Prostate gland (tissue), 2 donors: Measurements from ENCODE around the gene PLPP6. TPM values are rescaled to one million over a fixed set of nuclear protein-coding genes. Genes with fewer than 3 reads are reported as not detected.

Source experiments
- DNase-seq: peaks from one replicate; pipeline ENCODE4 v3.0.0-alpha.2; 2019; ENCODE audit warnings: low spot score
- H3K27ac ChIP-seq, 2 donors: fragments of 200-600 bp; sonication (generic); 2 replicates each; pipeline ENCODE4 v1.5.1; 2017 to 2019
- H3K27me3 ChIP-seq: fragments of 200-600 bp; sonication (generic); replicated peaks from 2 replicates; pipeline ENCODE4 v1.5.1; 2019; ENCODE audit not compliant: insufficient read depth
- H3K36me3 ChIP-seq, 2 donors: fragments of 200-600 bp; sonication (generic); 1 replicate in 1 of 2; 2 replicates in 1 of 2; pipeline versions ENCODE4 v1.5.1 to v1.8.1; 2017 to 2019
- H3K4me1 ChIP-seq: fragments of 200-600 bp; sonication (generic); replicated peaks from 2 replicates; pipeline ENCODE4 v1.5.1; 2019
- H3K4me3 ChIP-seq, 2 donors: fragments of 200-600 bp; sonication (generic); 2 replicates each; pipeline ENCODE4 v1.5.1; 2017 to 2019
- H3K9me3 ChIP-seq: fragments of 200-600 bp; sonication (generic); 2 replicates; pipeline ENCODE4 v1.5.1; 2017
- CTCF ChIP-seq, 4 experiments: fragments of 200-600 bp in 2 of 4; fragments of 450-650 bp in 2 of 4; sonication (generic) in 2 of 4; IDR thresholded peaks; 1 replicate in 3 of 4; 2 replicates in 1 of 4; pipeline ENCODE4 v1.5.1; 2016 to 2019; ENCODE audit warnings: antibody characterized with exemption in 4 of 4, mild to moderate bottlenecking in 2 of 4, moderate library complexity in 2 of 4
- POLR2A ChIP-seq: fragments of 450-650 bp; IDR thresholded peaks from one replicate; pipeline ENCODE4 v1.6.1; 2016; ENCODE audit warnings: antibody characterized with exemption, mild to moderate bottlenecking
- POLR2AphosphoS5 ChIP-seq: sonication (generic); formaldehyde crosslinking; IDR thresholded peaks from one replicate; pipeline ENCODE4 v1.6.1; 2017; ENCODE audit warnings: antibody characterized with exemption
- WGBS: methylation state at CpG from one replicate; pipeline ENCODE4 v1.1.5; 2018; 5-methylcytosine and 5-hydroxymethylcytosine counted together
- intact Hi-C: fragments of 100-400 bp; cut with DNase I; formaldehyde crosslinking; loops from one replicate; pipeline ENCODE4 v1.14.2; 2022
- total RNA-seq, 2 donors: library from RNA; depleted of rRNA; stranded (reverse); fragments of >200 nt; gene quantifications; one replicate each; pipeline ENCODE4 v1.1.0, GENCODE V29; 2016

The PLPP6 gene
- 10 to 100 TPM; 15.6 to 32.5 TPM for total RNA-seq

- WGBS, result under 1% methylated on average over 44 of the region's 70 CpGs
- Histone ChIP-seq H3K27me3 (no peaks in the 10 kb centered on the region), H3K4me3 (peak within 1 kb of the TSS; percentile 77 to 90), H3K27ac (peak within 1 kb of the TSS; percentile 90 to 91), H3K9me3 (no peaks in the 10 kb centered on the region), H3K36me3 (no peaks in the 10 kb centered on the region), H3K4me1 (peaks cover 8% of the 10 kb centered on the region)
- intact Hi-C loops, result loop anchor here (1.0 to 10.0 kb wide), 2 partner anchors 78 to 322 kb away; partner anchors contain the start of gene JAK2
- TF ChIP-seq POLR2AphosphoS5 (peak; percentile 93), POLR2A (peak; percentile 65), CTCF (IDR thresholded peaks at IDR 0.05) (peak; percentile 51 to 80 (median 72))
- peak; percentile 92 for DNase-seq
Measured at GRCh38 chr9:4662108-4662988, at the start of gene PLPP6. PLPP6 (plus strand) TSS chr9:4662294; CDS start chr9:4662376, 82 bp downstream.

DNA sequence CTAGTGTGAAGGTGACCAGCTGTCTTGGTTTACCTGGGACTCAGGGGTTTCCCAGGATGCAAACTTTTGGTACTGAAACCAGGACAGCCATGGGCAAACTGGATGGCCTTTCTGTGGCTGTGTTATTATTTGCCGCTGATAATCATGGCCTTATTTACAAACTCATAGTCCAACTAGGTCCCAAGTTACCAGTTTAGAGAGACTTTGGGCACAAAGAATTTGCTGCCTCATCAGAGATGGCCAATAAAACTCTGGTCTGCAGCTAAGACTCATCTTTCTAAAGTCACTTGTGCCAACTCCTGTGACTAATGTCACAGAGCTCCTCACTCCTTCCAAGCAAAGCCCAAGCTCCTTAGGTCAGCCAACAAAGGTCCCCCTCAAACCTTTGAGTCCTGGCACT lies 47.5 kb upstream of the PLPP6 start:
- intact Hi-C loops, result no loop called here
- 86% methylated on average over 1 of the region's 1 CpG for WGBS
- no peak for DNase-seq
- no peak overlapping the region for H3K27ac ChIP-seq
- H3K27me3 ChIP-seq, result no peaks in the 10 kb centered on the region
- H3K9me3 ChIP-seq, result no peaks in the 10 kb centered on the region
- no peaks in the 10 kb centered on the region for H3K4me1 ChIP-seq
- no peak for TF ChIP-seq POLR2A
- H3K36me3 ChIP-seq, result no peaks in the 10 kb centered on the region
- H3K4me3 ChIP-seq, result no peak overlapping the region

DNA sequence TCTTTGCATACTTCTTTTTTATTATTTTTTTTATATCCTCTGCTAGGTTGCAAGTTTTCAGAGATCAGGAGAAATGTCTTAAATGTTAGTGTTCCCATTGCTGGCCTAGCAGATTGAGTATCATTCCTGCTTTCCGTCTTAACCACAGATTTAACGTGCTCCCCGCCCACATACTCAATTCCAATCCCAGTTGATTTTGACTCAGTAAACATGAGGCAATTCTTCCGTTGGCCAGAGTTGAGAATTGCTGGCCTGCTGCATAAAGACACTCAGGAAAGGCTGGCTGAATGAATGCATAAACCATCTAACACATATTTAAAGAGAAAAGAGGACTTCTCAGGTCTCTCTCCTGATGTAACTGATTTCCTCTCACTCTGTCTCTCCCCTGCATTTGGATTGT lies 46.8 kb upstream of the PLPP6 start:
- Histone ChIP-seq H3K4me3 (no peak overlapping the region), H3K9me3 (no peaks in the 10 kb centered on the region), H3K4me1 (no peaks in the 10 kb centered on the region), H3K27ac (no peak overlapping the region), H3K36me3 (no peaks in the 10 kb centered on the region), H3K27me3 (no peaks in the 10 kb centered on the region)
- TF ChIP-seq CTCF (IDR thresholded peaks at IDR 0.05) (no peak), POLR2AphosphoS5 (no peak), POLR2A (no peak)
- WGBS, result 57% methylated on average over 4 of the region's 4 CpGs
- DNase-seq, result no peak
- intact Hi-C loops, result no loop called here

DNA sequence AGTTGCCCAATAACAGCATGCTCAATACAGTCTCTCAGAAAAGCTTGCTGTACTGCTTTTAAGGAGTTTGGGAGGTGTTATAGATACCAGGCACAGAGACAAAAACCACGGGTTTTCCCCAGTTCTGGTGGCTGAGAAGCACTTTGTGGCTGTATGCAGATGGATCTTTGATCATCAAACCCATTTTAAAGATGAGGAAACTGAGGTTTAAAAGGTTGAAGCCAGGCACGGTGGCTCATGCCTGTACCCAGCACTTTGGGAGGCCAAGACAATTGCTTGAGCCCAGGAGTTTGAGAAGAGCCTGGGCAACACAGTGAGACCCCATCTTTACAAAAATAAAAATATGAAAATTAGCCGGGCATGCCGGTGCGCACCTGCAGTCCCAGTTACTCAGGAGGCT lies 46.3 kb upstream of the PLPP6 start:
- no peak overlapping the region for H3K4me3 ChIP-seq
- no peak for DNase-seq
- no peak for TF ChIP-seq POLR2A
- no peak for TF ChIP-seq CTCF (IDR thresholded peaks at IDR 0.05)
- no peak for TF ChIP-seq POLR2AphosphoS5
- WGBS, result 87% methylated on average over 5 of the region's 5 CpGs
- no peaks in the 10 kb centered on the region for H3K4me1 ChIP-seq
- no peak overlapping the region for H3K27ac ChIP-seq
- H3K27me3 ChIP-seq, result no peaks in the 10 kb centered on the region
- H3K9me3 ChIP-seq, result no peaks in the 10 kb centered on the region
- intact Hi-C loops, result no loop called here
- no peaks in the 10 kb centered on the region for H3K36me3 ChIP-seq

- TF ChIP-seq POLR2AphosphoS5 (no peak), CTCF (IDR thresholded peaks at IDR 0.05) (no peak), POLR2A (no peak)
- Histone ChIP-seq H3K27ac (no peak overlapping the region), H3K36me3 (no peaks in the 10 kb centered on the region), H3K4me3 (no peak overlapping the region), H3K4me1 (no peaks in the 10 kb centered on the region), H3K9me3 (no peaks in the 10 kb centered on the region), H3K27me3 (no peaks in the 10 kb centered on the region)
- intact Hi-C loops, result no loop called here
- DNase-seq, result no peak
- 62% methylated on average over 3 of the region's 3 CpGs for WGBS
Measured at GRCh38 chr9:4617752-4618151, 44.3 kb upstream of the PLPP6 start.
